Gastroesophageal sphincter (tissue), 3 donors: Measurements from ENCODE around the gene PEX11A.

Experiments used
- CTCF ChIP-seq, 4 experiments: fragments of 200-600 bp in 2 of 4; fragments of 450-650 bp in 2 of 4; sonication (generic) in 1 of 4; IDR thresholded peaks; one replicate each; pipeline ENCODE4 v1.5.1; 2017 to 2019; ENCODE audit warnings: antibody characterized with exemption in 4 of 4, mild to moderate bottlenecking in 2 of 4, moderate library complexity in 2 of 4
- POLR2A ChIP-seq, 2 donors: fragments of 450-650 bp; IDR thresholded peaks; one replicate each; pipeline ENCODE4 v1.6.1; 2017; ENCODE audit warnings: antibody characterized with exemption in 2 of 2, mild to moderate bottlenecking in 2 of 2, moderate library complexity in 1 of 2

- TF ChIP-seq POLR2A (IDR thresholded peaks at IDR 0.05), result no peak
- no peak for TF ChIP-seq CTCF (IDR thresholded peaks at IDR 0.05)
Observed at GRCh38 chr15:89670971-89671560, 19.5 kb downstream of the PEX11A start.
